GM12864 (cell line): Measurements from ENCODE around the gene TEC.
"Not testable (repeated sequence)": the region's sequence is repeated elsewhere in the genome, so short reads cannot be mapped to it uniquely, and the experiment has no call there.

Source experiments
- DNase-seq: peaks from one replicate; pipeline ENCODE4 v3.0.0-alpha.2; 2011; ENCODE audit warnings: low read depth
- H3K4me3 ChIP-seq: 2 replicates; pipeline ENCODE4 v1.5.1; 2011; ENCODE audit warnings: mild to moderate bottlenecking, low read depth, low read length, control low read depth
- TF ChIP-seq, protein P1 (sequence below): IDR thresholded peaks from 2 replicates; pipeline ENCODE4 v1.5.1; 2011; ENCODE audit warnings: low read depth, mild to moderate bottlenecking, moderate library complexity, low read length, control low read depth, inconsistent platforms; ENCODE audit errors: missing control alignments

Gene TEC

DNA sequence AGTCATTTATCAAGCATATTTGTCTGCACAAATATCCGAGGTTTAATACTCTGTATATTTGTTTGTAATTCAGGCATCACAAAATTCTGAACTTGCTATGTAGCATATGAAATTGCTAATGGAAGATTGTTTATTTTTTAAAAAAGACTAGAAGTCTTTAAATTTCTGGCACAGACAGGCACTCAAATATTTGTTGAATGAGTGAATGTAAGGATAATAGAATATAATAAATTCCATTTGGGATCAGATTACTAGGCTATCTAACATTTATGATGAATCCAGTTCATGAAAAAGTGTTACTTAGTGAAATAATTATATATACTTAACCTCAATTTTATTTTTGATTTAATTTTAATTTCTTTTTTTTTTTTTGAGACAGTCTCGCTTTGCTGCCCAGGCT is 30.4 kb upstream of the TEC start:
- TF ChIP-seq, protein P1, sequence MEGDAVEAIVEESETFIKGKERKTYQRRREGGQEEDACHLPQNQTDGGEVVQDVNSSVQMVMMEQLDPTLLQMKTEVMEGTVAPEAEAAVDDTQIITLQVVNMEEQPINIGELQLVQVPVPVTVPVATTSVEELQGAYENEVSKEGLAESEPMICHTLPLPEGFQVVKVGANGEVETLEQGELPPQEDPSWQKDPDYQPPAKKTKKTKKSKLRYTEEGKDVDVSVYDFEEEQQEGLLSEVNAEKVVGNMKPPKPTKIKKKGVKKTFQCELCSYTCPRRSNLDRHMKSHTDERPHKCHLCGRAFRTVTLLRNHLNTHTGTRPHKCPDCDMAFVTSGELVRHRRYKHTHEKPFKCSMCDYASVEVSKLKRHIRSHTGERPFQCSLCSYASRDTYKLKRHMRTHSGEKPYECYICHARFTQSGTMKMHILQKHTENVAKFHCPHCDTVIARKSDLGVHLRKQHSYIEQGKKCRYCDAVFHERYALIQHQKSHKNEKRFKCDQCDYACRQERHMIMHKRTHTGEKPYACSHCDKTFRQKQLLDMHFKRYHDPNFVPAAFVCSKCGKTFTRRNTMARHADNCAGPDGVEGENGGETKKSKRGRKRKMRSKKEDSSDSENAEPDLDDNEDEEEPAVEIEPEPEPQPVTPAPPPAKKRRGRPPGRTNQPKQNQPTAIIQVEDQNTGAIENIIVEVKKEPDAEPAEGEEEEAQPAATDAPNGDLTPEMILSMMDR, result no peak
- H3K4me3 ChIP-seq, result no peak overlapping the region
- no peak for DNase-seq

DNA sequence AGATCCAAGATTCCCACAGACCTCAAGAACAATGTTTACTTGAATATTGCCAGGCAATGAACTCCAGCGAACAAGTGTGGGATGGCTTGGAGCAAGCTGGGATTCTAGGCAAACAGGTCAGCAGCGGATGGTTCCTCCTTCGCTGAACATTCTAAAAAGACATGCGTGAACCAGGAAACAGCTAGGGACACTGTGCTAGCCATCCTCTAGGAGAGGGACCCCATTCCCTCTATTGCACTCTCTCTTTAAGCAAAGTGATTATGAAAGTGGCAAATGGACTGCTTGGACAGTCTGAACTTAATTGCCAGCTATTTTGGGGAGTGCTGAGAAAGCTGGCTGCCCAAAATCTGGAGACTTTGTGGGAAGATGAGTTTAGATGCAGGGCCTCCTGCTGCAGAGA is 29.9 kb upstream of the TEC start:
- TF ChIP-seq, protein P1, result no peak
- DNase-seq, result no peak
- H3K4me3 ChIP-seq, result no peak overlapping the region

DNA sequence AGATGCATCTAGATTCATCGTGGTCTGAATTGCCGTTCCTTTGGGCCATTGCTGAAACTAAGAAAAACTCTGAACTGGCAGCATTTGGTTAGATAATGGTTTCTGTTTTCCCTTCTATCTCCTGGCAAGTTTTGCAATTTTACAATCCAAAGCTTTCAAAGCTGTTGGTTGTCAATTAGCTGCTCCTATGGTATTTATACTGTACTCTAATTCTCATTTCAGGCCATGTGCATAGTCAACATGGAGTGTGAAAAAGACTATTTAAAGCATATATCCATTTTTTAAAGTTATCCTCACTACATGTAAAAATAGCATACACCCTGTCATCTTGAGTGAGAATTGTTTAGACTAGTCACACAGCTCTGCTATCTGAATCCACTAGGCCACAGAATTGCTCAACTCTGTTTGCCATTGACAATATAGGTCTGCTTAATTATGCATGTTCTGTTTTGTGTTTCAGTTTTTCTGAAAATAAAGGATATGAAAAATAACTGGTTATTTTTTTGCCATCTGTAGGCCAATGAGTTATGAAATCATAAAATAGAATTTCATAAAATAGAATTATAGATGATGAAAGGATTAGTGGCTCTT is 27.7 kb upstream of the TEC start:
- TF ChIP-seq, protein P1, result no peak
- DNase-seq, result no peak
- H3K4me3 ChIP-seq, result no peak overlapping the region

DNA sequence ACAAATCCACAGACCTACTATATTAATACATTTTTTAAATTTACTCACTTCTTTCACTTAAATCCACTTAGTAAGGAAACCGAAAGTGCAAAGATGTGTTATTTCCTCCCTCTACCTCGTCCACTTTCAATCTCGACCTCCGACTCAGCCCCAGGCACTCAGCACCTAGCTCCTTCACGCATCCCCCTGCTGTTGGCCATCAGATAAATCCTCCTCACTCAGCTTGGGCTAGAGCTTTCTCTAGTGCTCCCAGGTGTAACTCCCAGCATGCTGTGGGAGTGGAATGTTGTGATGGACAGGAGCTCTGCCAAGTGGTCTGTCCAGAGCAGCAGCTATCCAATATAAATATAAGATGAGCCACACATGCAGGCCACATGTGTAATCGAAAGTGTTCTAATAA is 26.7 kb upstream of the TEC start:
- TF ChIP-seq, protein P1, result no peak

DNA sequence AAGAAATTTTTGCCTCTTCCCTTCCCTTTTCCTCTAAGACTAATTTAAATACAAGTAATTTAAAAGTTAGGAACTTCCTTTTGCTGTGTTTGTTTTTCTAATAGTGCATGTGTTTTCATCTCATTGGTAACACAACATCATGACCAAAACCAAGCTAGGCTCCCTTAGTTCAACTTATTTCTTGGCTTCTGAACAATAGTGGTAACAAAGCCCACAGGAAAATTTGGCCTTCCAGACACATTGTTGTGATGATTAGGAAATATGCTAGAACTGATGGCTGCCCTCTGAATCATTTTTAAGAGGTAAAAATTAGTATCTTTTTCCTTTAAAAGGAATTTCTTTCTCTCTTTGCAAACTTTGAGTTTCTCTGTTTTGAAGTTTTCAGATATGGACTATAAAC is 25.5 kb upstream of the TEC start:
- no peak for DNase-seq
- TF ChIP-seq, protein P1, result no peak
- no peak overlapping the region for H3K4me3 ChIP-seq

More for the DNA sequence above, 26.7 kb upstream of the TEC start:
- peak; percentile 24 for DNase-seq
- H3K4me3 ChIP-seq, result no peak overlapping the region

DNA sequence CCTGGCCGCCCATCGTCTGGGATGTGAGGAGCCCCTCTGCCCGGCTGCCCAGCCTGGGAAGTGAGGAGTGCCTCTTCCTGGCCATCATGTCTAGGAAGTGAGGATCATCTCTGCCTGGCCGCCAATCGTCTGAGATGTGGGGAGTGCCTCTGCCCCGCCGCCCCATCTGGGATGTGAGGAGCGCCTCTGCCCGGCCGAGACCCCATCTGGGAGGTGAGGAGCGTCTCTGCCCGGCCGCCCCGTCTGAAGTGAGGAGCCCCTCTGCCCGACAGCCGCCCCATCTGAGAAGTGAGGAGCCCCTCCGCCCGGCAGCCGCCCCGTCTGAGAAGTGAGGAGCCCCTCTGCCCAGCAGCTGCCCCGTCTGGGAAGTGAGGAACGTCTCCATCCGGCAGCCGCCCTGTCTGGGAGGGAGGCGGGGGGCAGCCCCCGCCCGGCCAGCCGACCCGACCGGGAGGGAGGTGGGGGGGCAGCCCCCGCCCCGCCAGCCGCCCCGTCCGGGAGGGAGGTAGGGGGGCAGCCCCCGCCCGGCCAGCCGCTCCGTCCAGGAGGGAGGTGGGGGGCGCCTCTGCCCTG is 22.7 kb upstream of the TEC start:
- not testable (repeated sequence) for H3K4me3 ChIP-seq, DNase-seq

DNA sequence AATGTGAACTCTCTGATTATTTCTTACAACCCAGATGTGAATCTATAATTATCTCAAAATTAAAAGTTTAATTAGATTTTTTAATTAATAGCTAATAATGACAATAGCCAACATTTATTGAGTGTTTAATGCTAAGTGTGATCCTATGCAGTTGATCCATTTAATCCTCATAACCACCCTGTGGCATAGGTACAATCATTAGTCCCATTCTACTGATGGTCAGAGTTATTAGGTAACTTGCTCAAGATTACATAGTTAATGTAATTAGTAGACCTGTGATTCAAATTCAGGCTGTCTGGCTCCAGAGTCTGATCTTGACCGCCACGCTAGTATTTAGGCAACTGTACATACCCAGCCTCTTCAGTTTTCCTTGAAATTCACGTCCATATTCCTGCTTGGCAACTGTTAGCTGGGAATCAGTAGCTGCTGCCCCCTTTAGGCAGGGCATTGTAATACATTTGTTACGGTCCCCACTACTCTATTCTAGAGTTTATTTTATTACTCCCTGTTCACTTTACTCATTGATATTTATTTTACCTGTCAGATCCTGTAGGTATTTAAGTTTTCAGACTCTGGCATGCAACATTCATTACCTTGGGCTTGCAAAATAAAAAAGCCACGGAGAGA is 20.6 kb upstream of the TEC start:
- H3K4me3 ChIP-seq, result no peak overlapping the region
- TF ChIP-seq, protein P1, result peak; percentile 71
- DNase-seq, result no peak

DNA sequence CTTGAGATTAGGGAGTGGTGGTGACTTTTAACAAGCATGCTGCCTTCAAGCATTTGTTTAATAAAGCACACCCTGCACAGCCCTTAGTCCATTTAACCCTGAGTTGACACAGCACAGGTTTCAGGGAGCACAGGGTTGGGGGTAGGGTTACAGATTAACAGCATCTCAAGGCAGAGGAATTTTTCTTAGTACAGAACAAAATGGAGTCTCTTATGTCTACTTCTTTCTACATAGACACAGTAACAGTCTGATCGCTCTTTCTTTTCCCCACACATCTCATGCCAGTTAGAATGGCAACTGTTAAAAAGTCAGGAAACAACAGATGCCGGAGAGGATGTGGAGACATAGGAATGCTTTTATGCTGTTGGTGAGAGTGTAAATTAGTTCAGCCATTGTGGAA is 16.4 kb upstream of the TEC start:
- DNase-seq, H3K4me3 ChIP-seq: not testable (repeated sequence)

DNA sequence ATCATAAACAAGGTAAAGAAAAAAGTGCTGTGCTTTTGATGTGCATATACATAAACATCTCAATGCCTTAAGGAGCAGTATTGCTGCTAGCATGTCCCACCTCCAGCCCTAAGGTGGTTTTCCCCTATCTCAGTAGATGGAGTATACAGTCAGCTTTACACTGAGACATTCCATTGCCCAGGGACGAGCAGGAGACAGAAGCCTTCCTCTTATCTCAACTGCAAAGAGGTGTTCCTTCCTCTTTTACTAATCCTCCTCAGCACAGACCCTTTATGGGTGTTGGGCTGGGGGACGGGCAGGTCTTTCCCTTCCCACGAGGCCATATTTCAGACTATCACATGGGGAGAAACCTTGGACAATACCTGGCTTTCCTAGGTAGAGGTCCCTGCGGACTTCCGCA is 16.0 kb upstream of the TEC start:
- not testable (repeated sequence) for DNase-seq, H3K4me3 ChIP-seq
